Uterus (tissue), 2 donors: Measurements from ENCODE around the gene STRADA.

Source experiments
- POLR2A ChIP-seq, 2 donors: fragments of 450-650 bp; IDR thresholded peaks; one replicate each; pipeline ENCODE4 v1.6.1; 2016; ENCODE audit warnings: antibody characterized with exemption in 2 of 2, mild to moderate bottlenecking in 1 of 2, moderate library complexity in 1 of 2
- TF ChIP-seq, protein P1 (sequence below), 4 experiments: fragments of 200-600 bp in 2 of 4; fragments of 450-650 bp in 2 of 4; sonication (generic) in 2 of 4; IDR thresholded peaks; one replicate each; pipeline ENCODE4 v1.5.1; 2016 to 2019; ENCODE audit warnings: antibody characterized with exemption in 4 of 4, mild to moderate bottlenecking in 2 of 4, moderate library complexity in 1 of 4

DNA sequence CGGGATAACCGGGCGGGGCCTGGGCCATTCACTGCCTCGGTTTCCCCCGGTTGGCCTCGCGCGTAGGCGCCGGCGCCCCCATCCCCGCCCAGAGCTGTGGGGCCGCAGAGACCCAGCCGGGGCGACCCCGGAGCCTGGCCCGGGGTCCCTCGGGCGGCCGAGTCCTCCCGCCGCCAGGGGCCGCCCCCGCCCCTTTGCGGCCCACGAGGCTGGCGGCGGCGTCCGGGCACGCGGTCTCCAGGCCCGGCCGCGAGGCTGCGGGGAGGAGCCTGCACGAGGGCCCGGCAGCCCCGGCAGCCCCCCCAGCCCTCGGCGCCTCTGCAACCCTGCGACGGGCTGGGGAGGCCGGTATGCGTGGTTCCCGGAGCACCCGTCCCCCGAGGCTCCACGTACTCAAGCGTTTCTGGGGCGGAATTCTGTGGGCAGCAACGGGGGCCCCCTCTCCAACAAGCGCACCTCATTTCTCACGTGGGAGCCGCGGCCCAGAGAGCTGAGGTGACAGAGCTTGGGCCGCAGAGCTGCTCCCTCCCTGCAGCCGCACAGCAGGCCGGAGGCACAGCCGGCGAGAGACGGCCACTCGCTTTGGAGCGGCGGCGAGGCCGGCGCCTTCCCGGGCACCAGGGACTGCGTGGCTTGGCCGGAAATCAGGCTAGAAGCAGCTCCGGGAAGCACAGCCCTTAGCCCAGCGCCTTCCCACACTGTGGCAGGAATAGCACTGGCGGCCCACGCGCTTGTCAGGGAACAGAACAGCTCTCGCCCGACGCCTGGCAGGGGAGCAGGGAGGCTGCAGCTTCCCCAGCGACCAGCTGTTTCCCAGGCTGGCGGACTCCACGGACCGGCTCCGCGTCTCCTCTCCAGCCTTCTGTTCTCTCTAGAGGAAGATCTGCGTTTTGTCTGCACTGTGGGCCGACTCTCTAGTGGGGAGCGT is 40.8 kb downstream of the STRADA start:
- TF ChIP-seq, protein P1, sequence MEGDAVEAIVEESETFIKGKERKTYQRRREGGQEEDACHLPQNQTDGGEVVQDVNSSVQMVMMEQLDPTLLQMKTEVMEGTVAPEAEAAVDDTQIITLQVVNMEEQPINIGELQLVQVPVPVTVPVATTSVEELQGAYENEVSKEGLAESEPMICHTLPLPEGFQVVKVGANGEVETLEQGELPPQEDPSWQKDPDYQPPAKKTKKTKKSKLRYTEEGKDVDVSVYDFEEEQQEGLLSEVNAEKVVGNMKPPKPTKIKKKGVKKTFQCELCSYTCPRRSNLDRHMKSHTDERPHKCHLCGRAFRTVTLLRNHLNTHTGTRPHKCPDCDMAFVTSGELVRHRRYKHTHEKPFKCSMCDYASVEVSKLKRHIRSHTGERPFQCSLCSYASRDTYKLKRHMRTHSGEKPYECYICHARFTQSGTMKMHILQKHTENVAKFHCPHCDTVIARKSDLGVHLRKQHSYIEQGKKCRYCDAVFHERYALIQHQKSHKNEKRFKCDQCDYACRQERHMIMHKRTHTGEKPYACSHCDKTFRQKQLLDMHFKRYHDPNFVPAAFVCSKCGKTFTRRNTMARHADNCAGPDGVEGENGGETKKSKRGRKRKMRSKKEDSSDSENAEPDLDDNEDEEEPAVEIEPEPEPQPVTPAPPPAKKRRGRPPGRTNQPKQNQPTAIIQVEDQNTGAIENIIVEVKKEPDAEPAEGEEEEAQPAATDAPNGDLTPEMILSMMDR (IDR thresholded peaks at IDR 0.05), result peak in 1 of 4 experiments; percentile 9
- no peak for TF ChIP-seq POLR2A (IDR thresholded peaks at IDR 0.05)
